A549 treated with AZD2906 at 1 μM for 4 hours (cell line): ENCODE measurements around the gene SMURF1. TPM values are rescaled to one million over a fixed set of nuclear protein-coding genes. Genes with fewer than 3 reads are reported as not detected.

Experiments used
- total RNA-seq: library from RNA; stranded (reverse); fragments of 200-300 nt; extraction: Qiagen RNA extraction; gene quantifications from 5 replicates; pipeline ENCODE4 v1.2.3, GENCODE V29; 2022

The SMURF1 gene
- 18.7 to 23.6 TPM (median 20.8 TPM) in 5 replicates for total RNA-seq

DNA sequence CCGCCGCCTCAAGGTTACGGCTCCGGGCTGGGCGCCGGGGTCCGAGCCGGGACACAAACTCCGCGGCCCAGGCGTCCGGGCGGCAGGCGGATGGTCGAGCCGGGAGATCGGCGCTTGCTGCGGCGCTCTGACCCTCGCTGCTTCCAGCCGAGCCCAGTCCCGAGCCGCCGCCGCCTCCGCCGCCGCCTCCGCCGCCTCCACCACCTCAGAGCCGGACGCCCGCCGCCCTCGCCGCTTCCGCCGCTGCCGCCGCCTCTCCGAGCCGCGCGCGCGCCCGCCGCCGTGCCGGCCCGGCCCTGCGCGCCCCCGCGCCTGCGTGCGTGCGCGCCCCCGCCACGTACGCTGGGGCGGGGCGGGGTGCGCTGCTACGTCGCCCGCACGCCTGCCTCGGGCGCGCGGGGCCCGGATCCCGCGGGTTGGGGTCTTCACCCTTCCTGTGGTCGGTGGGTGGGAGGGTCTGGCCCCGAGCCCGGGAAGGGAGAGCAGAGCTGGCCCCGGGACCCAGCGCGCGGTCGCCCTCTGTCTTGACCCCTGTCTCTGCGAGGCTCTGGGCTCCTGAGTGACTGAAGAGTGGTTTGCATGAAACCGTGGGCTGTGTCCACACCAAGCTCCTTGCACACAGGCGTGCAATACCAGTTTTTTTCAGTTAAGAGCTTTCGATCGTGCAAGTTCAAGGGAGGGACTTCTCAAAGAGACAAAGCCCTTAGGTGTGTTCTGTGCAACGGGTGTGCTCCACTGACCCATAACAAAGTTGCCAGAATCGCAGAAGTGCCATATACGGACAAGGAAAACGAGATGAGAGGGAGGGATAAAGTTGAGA, at the start of gene SMURF1:
TSS of gene SMURF1 (minus strand) at position 256 of the 820 bp plus-strand sequence. CDS start 328 bp downstream, outside the sequence.

Other genes starting within 250 kb of the SMURF1 start
- gene KPNA7, start 64.0 kb upstream of the SMURF1 start, total RNA-seq = 1.0 to 1.5 TPM (median 1.2 TPM) in 5 replicates
- 0.27 to 0.41 TPM (median 0.34 TPM) in 5 replicates for gene MYH16, start 128.7 kb upstream of the SMURF1 start, total RNA-seq
- gene ARPC1A, start 181.8 kb upstream of the SMURF1 start, total RNA-seq = 118 to 133 TPM (median 125 TPM) in 5 replicates
- gene ARPC1B, start 230.6 kb upstream of the SMURF1 start, total RNA-seq = 277 to 306 TPM (median 283 TPM) in 5 replicates